Keratinocyte (primary cell): ENCODE measurements around the gene PIPOX. TPM values are rescaled to one million over a fixed set of nuclear protein-coding genes. Genes with fewer than 3 reads are reported as not detected.

ENCODE experiments used
- DNase-seq: peaks from one replicate; pipeline ENCODE4 v3.0.0-alpha.2; 2011; ENCODE audit warnings: low read depth, missing footprints, low spot score
- FAIRE-seq: peaks from 2 replicates; lab custom pipeline; 2011; peaks lifted over from hg19 to GRCh38; lab: Jason Lieb, UNC
- H2AFZ ChIP-seq: 2 replicates; pipeline ENCODE4 v1.6.0; 2012; ENCODE audit warnings: low read length, control low read depth, inconsistent platforms; ENCODE audit not compliant: control insufficient read depth
- H3K27ac ChIP-seq: 2 replicates; pipeline ENCODE4 v1.5.1; 2011; ENCODE audit warnings: low read length; ENCODE audit not compliant: control insufficient read depth, insufficient read depth
- H3K27me3 ChIP-seq: 3 replicates; pipeline ENCODE4 v1.6.0; 2011; ENCODE audit warnings: low read length; ENCODE audit not compliant: control insufficient read depth, insufficient read depth; ENCODE audit errors: extremely low read depth
- H3K36me3 ChIP-seq, 2 experiments: 2 replicates in 1 of 2; 3 replicates in 1 of 2; pipeline ENCODE4 v1.5.1; 2011; ENCODE audit warnings: low read length in 2 of 2, mild to moderate bottlenecking in 1 of 2; ENCODE audit not compliant: control insufficient read depth in 2 of 2, insufficient read depth in 2 of 2; ENCODE audit errors: extremely low read depth in 1 of 2
- H3K4me1 ChIP-seq: 3 replicates; pipeline ENCODE4 v1.5.1; 2011; ENCODE audit warnings: low read length; ENCODE audit not compliant: control insufficient read depth, insufficient read depth; ENCODE audit errors: extremely low read depth
- H3K4me2 ChIP-seq: 3 replicates; pipeline ENCODE4 v1.6.0; 2011; ENCODE audit warnings: low read depth, low read length; ENCODE audit not compliant: control insufficient read depth, insufficient read depth; ENCODE audit errors: extremely low read depth
- H3K4me3 ChIP-seq, 3 experiments: fragments of 200-600 bp in 1 of 3; sonication (generic) in 1 of 3; 2 replicates in 2 of 3; 3 replicates in 1 of 3; pipeline ENCODE4 v1.5.1; 2011 to 2016; ENCODE audit warnings: low read length in 3 of 3, mild to moderate bottlenecking in 3 of 3, control low read depth in 2 of 3, inconsistent platforms in 1 of 3, low read depth in 1 of 3, mixed read lengths in 1 of 3, mixed run types in 1 of 3, moderate library complexity in 1 of 3; ENCODE audit not compliant: control insufficient read depth in 2 of 3, insufficient read depth in 2 of 3; ENCODE audit errors: extremely low read depth in 1 of 3
- H3K79me2 ChIP-seq: 2 replicates; pipeline ENCODE4 v1.6.0; 2012; ENCODE audit warnings: low read length; ENCODE audit not compliant: control insufficient read depth, insufficient read depth
- H3K9ac ChIP-seq: 3 replicates; pipeline ENCODE4 v1.6.0; 2011; ENCODE audit warnings: low read length; ENCODE audit not compliant: control insufficient read depth, insufficient read depth; ENCODE audit errors: extremely low read depth
- H3K9me1 ChIP-seq: 3 replicates; pipeline ENCODE4 v1.6.0; 2011; ENCODE audit warnings: low read length; ENCODE audit not compliant: control insufficient read depth, insufficient read depth; ENCODE audit errors: extremely low read depth
- H3K9me3 ChIP-seq: 2 replicates; pipeline ENCODE4 v1.5.1; 2012; ENCODE audit warnings: low read depth, low read length; ENCODE audit not compliant: control insufficient read depth
- H4K20me1 ChIP-seq: 3 replicates; pipeline ENCODE4 v1.6.0; 2011; ENCODE audit warnings: low read length; ENCODE audit not compliant: control insufficient read depth, insufficient read depth; ENCODE audit errors: extremely low read depth
- EZH2 ChIP-seq: IDR thresholded peaks from one replicate; pipeline ENCODE4 v1.6.1; 2012; ENCODE audit warnings: inconsistent platforms, mild to moderate bottlenecking, low read length, moderate library complexity
- dilution Hi-C: fragments of 300-500 bp; cut with MboI; formaldehyde crosslinking; loops from one replicate; pipeline ENCODE4 v1.7.0; 2020; ENCODE audit warnings: low sequenced_read_pairs; ENCODE audit not compliant: extremely low pct_ligation_motif_present
- polyA plus RNA-seq, 5 experiments: library from polyadenylated mRNA; depleted of rRNA in 3 of 5; stranded (reverse) in 3 of 5; stranded (forward) in 1 of 5; unstranded in 1 of 5; fragments of >200 nt; gene quantifications; 1 replicate in 1 of 5; 2 replicates in 3 of 5; 3 replicates in 1 of 5; pipeline versions ENCODE4 v1.2.1 to v1.2.3, GENCODE V29; 2011 to 2012; ENCODE audit warnings: missing spikeins in 2 of 5, low read depth in 1 of 5, low replicate concordance in 1 of 5
- TF ChIP-seq, protein P1 (sequence below), 3 experiments: IDR thresholded peaks in 1 of 3; conservative IDR thresholded peaks in 1 of 3; optimal IDR thresholded peaks in 1 of 3; 2 replicates in 2 of 3; 3 replicates in 1 of 3; pipeline versions ENCODE3 to v1.5.1; 2011; ENCODE audit warnings: low read length in 3 of 3, mild to moderate bottlenecking in 3 of 3, moderate library complexity in 2 of 3, control low read depth in 1 of 3, inconsistent platforms in 1 of 3; ENCODE audit not compliant: insufficient read depth in 2 of 3; ENCODE audit errors: extremely low read depth in 1 of 3

Gene PIPOX
- polyA plus RNA-seq, 1 donor (not counting 4 experiments of a cell fraction or from before 2014, with no cell fraction given), result not detected

DNA sequence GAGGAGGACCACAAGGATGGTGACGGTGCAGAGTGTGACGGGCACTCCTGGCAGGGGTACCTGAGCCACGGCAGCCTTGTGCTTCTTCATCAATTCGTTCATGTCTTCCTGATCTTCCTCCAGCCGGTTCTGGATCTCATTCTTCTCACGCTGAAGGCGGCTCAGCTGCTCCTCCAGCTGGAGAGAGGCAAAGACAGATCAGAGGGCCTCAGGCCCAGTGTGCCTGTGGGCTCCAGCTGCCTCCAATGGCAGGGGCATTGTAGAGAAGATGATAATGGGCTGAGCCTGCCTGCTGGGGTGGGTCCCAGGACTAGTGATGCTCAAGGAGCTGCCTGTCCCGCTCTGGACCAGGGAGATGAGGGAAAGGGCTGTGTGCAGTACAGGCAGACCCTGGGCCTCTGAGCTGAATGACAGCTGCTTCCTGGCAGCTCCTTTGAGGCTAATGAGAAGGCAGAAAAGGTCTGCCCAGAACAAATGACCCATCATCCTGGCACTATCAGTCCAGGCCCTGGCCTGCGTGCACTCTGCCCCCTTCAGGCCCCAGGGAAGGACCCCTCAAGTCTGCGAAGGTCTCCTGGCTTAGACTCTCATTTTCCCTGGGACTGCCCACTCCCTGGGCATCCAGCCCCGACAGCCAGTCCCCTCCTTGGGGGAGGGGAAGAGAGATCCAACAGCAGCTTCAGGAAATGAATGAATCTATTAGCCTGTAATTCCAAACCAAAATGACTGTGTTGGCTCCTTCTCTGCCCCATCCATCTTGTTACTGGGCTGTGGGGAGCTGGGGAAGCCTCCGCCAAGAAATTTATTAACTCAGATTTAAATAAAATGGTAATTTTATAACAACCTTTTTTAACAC, 48.0 kb downstream of the PIPOX start:
- no peak overlapping the region for H3K9ac ChIP-seq
- no peak overlapping the region for H3K4me2 ChIP-seq
- H3K4me3 ChIP-seq, result no peak overlapping the region
- H3K79me2 ChIP-seq, result no peaks in the 10 kb centered on the region
- no peak overlapping the region for H2AFZ ChIP-seq
- no peaks in the 10 kb centered on the region for H3K27me3 ChIP-seq
- dilution Hi-C loops, result no loop called here
- no peak overlapping the region for H3K27ac ChIP-seq
- H4K20me1 ChIP-seq, result no peaks in the 10 kb centered on the region
- TF ChIP-seq, protein P1, sequence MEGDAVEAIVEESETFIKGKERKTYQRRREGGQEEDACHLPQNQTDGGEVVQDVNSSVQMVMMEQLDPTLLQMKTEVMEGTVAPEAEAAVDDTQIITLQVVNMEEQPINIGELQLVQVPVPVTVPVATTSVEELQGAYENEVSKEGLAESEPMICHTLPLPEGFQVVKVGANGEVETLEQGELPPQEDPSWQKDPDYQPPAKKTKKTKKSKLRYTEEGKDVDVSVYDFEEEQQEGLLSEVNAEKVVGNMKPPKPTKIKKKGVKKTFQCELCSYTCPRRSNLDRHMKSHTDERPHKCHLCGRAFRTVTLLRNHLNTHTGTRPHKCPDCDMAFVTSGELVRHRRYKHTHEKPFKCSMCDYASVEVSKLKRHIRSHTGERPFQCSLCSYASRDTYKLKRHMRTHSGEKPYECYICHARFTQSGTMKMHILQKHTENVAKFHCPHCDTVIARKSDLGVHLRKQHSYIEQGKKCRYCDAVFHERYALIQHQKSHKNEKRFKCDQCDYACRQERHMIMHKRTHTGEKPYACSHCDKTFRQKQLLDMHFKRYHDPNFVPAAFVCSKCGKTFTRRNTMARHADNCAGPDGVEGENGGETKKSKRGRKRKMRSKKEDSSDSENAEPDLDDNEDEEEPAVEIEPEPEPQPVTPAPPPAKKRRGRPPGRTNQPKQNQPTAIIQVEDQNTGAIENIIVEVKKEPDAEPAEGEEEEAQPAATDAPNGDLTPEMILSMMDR (optimal IDR thresholded peaks at IDR 0.05 in 1 of 3, IDR thresholded peaks at IDR 0.05 in 1 of 3, conservative IDR thresholded peaks at IDR 0.05 in 1 of 3; ENCODE audit: extremely low read depth in 1 of 3, insufficient read depth in 2 of 3, low read length in 3 of 3), result no peak
- TF ChIP-seq EZH2, result no peak
- no peak for FAIRE-seq
- DNase-seq, result no peak
- H3K4me1 ChIP-seq, result peaks cover 10% of the 10 kb centered on the region
- no peaks in the 10 kb centered on the region for H3K9me1 ChIP-seq
- no peaks in the 10 kb centered on the region for H3K9me3 ChIP-seq
- peaks cover 51 to 78% of the 10 kb centered on the region in 2 experiments for H3K36me3 ChIP-seq

- Histone ChIP-seq H3K9ac (no peak overlapping the region), H3K4me1 (peaks cover 10% of the 10 kb centered on the region), H3K36me3 (peaks cover 55 to 77% of the 10 kb centered on the region in 2 experiments), H3K9me1 (no peaks in the 10 kb centered on the region), H3K9me3 (no peaks in the 10 kb centered on the region), H3K27me3 (no peaks in the 10 kb centered on the region), H3K27ac (no peak overlapping the region), H2AFZ (no peak overlapping the region), H4K20me1 (no peaks in the 10 kb centered on the region), H3K4me3 (no peak overlapping the region), H3K79me2 (no peaks in the 10 kb centered on the region), H3K4me2 (no peak overlapping the region)
- DNase-seq (no peak), FAIRE-seq (no peak)
- TF ChIP-seq EZH2, result no peak
- TF ChIP-seq, protein P1 (optimal IDR thresholded peaks at IDR 0.05 in 1 of 3, IDR thresholded peaks at IDR 0.05 in 1 of 3, conservative IDR thresholded peaks at IDR 0.05 in 1 of 3; ENCODE audit: extremely low read depth in 1 of 3, insufficient read depth in 2 of 3, low read length in 3 of 3), result peak in 2 of 3 experiments; percentile 5 to 8
- dilution Hi-C loops, result no loop called here
These were observed 48.8 kb downstream of the PIPOX start for GRCh38 chr17:29091606-29092289.
